Testis (tissue), 3 donors: ENCODE data around the gene LAPTM4A. TPM values are rescaled to one million over a fixed set of nuclear protein-coding genes. Genes with fewer than 3 reads are reported as not detected.
A peak's percentile ranks its signal among the peaks of the same experiment; 100 is the strongest.

ENCODE experiments used
- DNase-seq: peaks from one replicate; pipeline ENCODE4 v3.0.0-alpha.2; 2019
- H3K27ac ChIP-seq, 2 donors: fragments of 200-600 bp; sonication (generic); one replicate each; pipeline ENCODE4 v1.5.1; 2019
- H3K27me3 ChIP-seq: fragments of 200-600 bp; sonication (generic); one replicate; pipeline ENCODE4 v1.5.1; 2019
- H3K36me3 ChIP-seq: fragments of 200-600 bp; sonication (generic); one replicate; pipeline ENCODE4 v1.5.1; 2017; ENCODE audit warnings: low read depth; ENCODE audit errors: missing control alignments
- H3K4me1 ChIP-seq: fragments of 200-600 bp; sonication (generic); one replicate; pipeline ENCODE4 v1.5.1; 2019
- H3K4me3 ChIP-seq, 2 donors: fragments of 200-600 bp; sonication (generic); one replicate each; pipeline ENCODE4 v1.5.1; 2017 to 2019
- H3K9me3 ChIP-seq: fragments of 200-600 bp; sonication (generic); one replicate; pipeline ENCODE4 v1.5.1; 2017
- POLR2A ChIP-seq: fragments of 450-650 bp; IDR thresholded peaks from one replicate; pipeline ENCODE4 v1.6.1; 2017; ENCODE audit warnings: antibody characterized with exemption, mild to moderate bottlenecking, moderate library complexity
- WGBS, 2 donors: methylation state at CpG; one replicate each; pipeline ENCODE4 v1.1.5; 2018; 5-methylcytosine and 5-hydroxymethylcytosine counted together
- intact Hi-C: fragments of 100-400 bp; cut with DNase I; formaldehyde crosslinking; loops from one replicate; pipeline ENCODE4 v1.15.1; 2023; ENCODE audit warnings: low total_unique reads
- polyA plus RNA-seq: library from polyadenylated mRNA; stranded (reverse); fragments of 350-450 nt; fragmentation: Illumina TruSeq; extraction: RNeasy Lipid Tissue Mini Kit (QIAGEN cat#74804); gene quantifications from one replicate; pipeline ENCODE4 v1.2.3, GENCODE V29; 2014; ENCODE audit warnings: low read depth, low replicate concordance; ENCODE audit not compliant: insufficient read depth
- total RNA-seq, 2 donors: library from RNA; depleted of rRNA; stranded (reverse); fragments of >200 nt; gene quantifications; one replicate each; pipeline ENCODE4 v1.2.3, GENCODE V29; 2016
- TF ChIP-seq, protein P1 (sequence below), 3 experiments: fragments of 450-650 bp in 2 of 3; fragments of 200-600 bp in 1 of 3; sonication (generic) in 1 of 3; IDR thresholded peaks; one replicate each; pipeline ENCODE4 v1.5.1; 2016 to 2019; ENCODE audit warnings: antibody characterized with exemption in 3 of 3, mild to moderate bottlenecking in 2 of 3, moderate library complexity in 1 of 3

Gene LAPTM4A
- total and polyA plus RNA-seq, 3 donors from 2014 or later = 331 to 712 (median 431) TPM

DNA sequence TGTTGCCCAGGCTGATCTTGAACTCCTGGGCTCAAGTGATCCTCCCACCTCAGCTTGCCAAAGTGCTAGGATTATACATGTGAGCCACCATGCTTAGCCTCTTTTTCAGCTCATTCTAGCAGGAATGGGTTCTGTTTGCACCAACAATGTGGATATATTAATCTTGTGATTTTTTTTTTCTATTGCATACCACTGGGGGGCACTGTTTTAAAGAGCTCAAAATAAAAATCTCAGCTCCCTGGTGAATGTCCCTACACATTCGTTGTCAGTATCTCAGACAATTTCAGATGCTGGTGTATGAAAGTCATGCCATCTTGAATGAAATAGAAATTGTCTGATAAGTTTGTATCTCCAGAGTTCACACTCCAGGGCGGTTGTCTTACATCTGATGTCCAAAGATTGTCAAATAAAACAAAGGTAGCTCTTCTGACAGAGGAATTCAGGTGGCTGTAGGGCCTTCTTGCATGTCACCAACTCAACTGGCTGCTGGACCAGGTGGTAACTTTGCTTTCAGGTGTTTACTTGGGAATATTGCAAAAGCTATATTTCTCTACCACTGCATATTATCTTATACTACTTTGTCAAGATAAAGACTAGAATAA, 35.8 kb downstream of the LAPTM4A start:
- intact Hi-C loops = no loop called here
- TF ChIP-seq, protein P1, sequence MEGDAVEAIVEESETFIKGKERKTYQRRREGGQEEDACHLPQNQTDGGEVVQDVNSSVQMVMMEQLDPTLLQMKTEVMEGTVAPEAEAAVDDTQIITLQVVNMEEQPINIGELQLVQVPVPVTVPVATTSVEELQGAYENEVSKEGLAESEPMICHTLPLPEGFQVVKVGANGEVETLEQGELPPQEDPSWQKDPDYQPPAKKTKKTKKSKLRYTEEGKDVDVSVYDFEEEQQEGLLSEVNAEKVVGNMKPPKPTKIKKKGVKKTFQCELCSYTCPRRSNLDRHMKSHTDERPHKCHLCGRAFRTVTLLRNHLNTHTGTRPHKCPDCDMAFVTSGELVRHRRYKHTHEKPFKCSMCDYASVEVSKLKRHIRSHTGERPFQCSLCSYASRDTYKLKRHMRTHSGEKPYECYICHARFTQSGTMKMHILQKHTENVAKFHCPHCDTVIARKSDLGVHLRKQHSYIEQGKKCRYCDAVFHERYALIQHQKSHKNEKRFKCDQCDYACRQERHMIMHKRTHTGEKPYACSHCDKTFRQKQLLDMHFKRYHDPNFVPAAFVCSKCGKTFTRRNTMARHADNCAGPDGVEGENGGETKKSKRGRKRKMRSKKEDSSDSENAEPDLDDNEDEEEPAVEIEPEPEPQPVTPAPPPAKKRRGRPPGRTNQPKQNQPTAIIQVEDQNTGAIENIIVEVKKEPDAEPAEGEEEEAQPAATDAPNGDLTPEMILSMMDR (IDR thresholded peaks at IDR 0.05) = peak; percentile 58 to 76 (median 73)
- no peak for TF ChIP-seq POLR2A
- Histone ChIP-seq H3K27me3 (no peaks in the 10 kb centered on the region), H3K36me3 (no peaks in the 10 kb centered on the region), H3K9me3 (no peaks in the 10 kb centered on the region), H3K4me3 (no peak overlapping the region), H3K27ac (no peak overlapping the region), H3K4me1 (no peaks in the 10 kb centered on the region)
- DNase-seq = no peak
- 29 to 33% methylated on average over 2 of the region's 2 CpGs for WGBS, 2 donors

- Histone ChIP-seq H3K27ac (peak overlapping the region in 1 of 2 donors; percentile 75), H3K4me3 (peak overlapping the region in 1 of 2 donors; percentile 50), H3K4me1 (no peaks in the 10 kb centered on the region), H3K27me3 (no peaks in the 10 kb centered on the region), H3K9me3 (no peaks in the 10 kb centered on the region), H3K36me3 (no peaks in the 10 kb centered on the region)
- no peak for TF ChIP-seq POLR2A
- TF ChIP-seq, protein P1 (IDR thresholded peaks at IDR 0.05) = no peak
- DNase-seq = no peak
- intact Hi-C loops = loop anchor here (5.0 kb wide), 1 partner anchor 79 kb away; no protein-coding TSS in a partner anchor
- 32 to 48% methylated on average over 15 of the region's 15 CpGs for WGBS, 2 donors
These were observed 38.1 kb downstream of the LAPTM4A start for GRCh38 chr2:20013126-20013849.

DNA sequence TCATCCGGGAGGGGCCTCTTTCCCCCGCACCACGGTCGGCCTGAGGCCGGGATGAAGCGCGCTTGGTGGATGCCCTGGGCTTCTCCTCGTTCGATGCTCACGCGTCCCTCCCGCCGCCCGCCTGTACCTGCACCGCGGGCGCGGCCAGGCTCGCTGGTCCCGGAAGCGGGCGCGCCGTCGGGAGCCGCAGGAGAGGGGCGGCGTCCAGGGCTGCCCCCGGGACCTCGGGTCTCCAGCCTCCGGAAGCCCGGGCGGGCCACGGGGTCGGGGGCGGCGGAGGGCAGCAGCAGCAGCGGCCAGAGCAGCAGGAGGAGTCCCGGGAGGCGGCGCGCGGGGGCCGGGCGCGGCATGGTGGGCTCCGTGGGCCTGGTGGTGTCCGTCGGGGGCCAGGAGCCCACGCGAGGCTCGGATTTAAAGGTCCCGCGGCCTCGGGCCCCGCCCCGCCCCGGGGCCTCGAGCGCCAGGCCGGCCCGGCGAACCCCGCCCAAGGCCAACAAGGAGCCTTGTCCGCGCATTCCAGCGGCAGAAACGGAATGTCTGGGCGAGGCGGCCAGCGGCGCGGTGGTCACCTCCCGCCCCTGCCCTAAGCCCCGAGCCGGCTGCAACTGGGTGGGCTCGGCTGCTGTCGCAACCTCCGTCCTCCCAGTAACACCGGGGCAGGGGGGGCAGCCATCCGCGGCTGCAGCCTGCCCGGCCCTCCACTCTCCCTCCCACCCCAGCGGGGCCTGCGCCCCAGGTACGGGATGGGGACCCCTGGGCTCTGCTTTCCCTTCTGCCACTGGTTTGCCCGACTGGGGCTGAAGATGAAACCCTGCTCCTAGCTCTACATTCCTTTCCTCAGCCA, 38.9 kb downstream of the LAPTM4A start, which contains the start of gene MATN3:
Gene MATN3 (minus strand): TSS at position 387 of the 844 bp plus-strand sequence. CDS start 37 bp downstream, at position 350.
- Histone ChIP-seq H3K4me3 (peak within 1 kb of the TSS; percentile 47 to 50), H3K9me3 (no peaks in the 10 kb centered on the region), H3K27me3 (no peaks in the 10 kb centered on the region), H3K36me3 (no peaks in the 10 kb centered on the region), H3K27ac (peak within 1 kb of the TSS in 1 of 2 donors; percentile 75), H3K4me1 (no peaks in the 10 kb centered on the region)
- intact Hi-C loops = loop anchor here (5.0 kb wide), 1 partner anchor 80 kb away; no protein-coding TSS in a partner anchor
- peak; percentile 31 for DNase-seq
- WGBS, 2 donors = 0 to 1% methylated on average over 19 to 59 of the region's 87 CpGs
- TF ChIP-seq, protein P1 (IDR thresholded peaks at IDR 0.05) = no peak
- TF ChIP-seq POLR2A = no peak

DNA sequence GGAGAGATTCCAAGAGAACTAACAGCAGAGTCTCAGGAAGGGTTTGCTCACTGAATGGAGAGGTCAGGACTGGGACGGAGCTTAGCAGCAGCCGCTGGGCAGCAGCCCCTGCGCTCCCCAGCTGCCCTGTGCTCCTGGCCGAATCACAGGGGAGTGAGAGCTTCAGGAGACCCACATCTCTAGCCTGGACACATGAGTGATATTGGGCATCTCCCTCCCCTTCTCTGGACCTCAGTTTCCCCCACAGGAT, 39.5 kb downstream of the LAPTM4A start:
- H3K36me3 ChIP-seq = no peaks in the 10 kb centered on the region
- no peaks in the 10 kb centered on the region for H3K4me1 ChIP-seq
- no peak overlapping the region for H3K27ac ChIP-seq
- no peaks in the 10 kb centered on the region for H3K9me3 ChIP-seq
- DNase-seq = no peak
- TF ChIP-seq, protein P1 (IDR thresholded peaks at IDR 0.05) = no peak
- no peak for TF ChIP-seq POLR2A
- no peaks in the 10 kb centered on the region for H3K27me3 ChIP-seq
- WGBS, 2 donors = 18 to 21% methylated on average over 4 of the region's 4 CpGs
- intact Hi-C loops = loop anchor here (5.0 kb wide), 1 partner anchor 80 kb away; no protein-coding TSS in a partner anchor
- peak overlapping the region; percentile 47 to 50 for H3K4me3 ChIP-seq
